NB4 (cell line): ENCODE data around the gene MAST4.

ENCODE experiments used
- POLR2A ChIP-seq: IDR thresholded peaks from 2 replicates; pipeline ENCODE4 v1.6.1; 2011; ENCODE audit warnings: mild to moderate bottlenecking; ENCODE audit not compliant: insufficient read length; ENCODE audit errors: extremely low read depth
- TF ChIP-seq, protein P1 (sequence below): IDR thresholded peaks from one replicate; pipeline ENCODE4 v1.5.1; 2012; ENCODE audit warnings: low read depth, low read length

DNA sequence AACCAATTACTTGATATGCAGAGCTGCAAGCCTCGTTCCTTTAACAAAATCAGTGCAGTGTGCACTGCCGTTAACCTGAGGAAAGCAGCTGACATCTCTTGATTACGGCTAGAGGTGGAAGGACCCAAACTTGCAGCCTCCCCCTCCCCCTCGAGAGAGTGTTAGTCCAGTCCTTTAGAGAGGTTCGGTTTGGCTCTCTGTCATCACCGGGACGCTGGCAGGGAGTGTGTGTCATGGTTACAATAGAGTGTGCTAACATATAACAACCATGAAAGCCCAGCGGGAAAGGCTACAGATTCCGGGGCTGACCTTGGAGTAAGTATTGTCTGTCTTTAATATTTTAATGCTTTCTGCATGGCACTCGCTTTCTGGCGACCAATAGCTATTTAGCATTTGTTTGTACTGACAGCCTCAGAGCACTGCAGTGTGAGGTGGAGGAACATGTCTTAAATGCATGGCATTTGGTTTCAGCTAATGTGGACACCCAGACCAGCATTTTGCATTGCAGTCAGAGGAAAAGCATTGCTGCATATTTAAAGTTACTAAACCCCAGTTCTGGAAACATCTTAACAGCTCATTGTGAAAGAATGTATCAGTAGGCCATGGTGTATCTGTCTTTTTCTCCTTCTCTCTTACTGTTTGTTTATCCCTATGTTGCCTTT, 362.9 kb downstream of the MAST4 start:
- TF ChIP-seq, protein P1, sequence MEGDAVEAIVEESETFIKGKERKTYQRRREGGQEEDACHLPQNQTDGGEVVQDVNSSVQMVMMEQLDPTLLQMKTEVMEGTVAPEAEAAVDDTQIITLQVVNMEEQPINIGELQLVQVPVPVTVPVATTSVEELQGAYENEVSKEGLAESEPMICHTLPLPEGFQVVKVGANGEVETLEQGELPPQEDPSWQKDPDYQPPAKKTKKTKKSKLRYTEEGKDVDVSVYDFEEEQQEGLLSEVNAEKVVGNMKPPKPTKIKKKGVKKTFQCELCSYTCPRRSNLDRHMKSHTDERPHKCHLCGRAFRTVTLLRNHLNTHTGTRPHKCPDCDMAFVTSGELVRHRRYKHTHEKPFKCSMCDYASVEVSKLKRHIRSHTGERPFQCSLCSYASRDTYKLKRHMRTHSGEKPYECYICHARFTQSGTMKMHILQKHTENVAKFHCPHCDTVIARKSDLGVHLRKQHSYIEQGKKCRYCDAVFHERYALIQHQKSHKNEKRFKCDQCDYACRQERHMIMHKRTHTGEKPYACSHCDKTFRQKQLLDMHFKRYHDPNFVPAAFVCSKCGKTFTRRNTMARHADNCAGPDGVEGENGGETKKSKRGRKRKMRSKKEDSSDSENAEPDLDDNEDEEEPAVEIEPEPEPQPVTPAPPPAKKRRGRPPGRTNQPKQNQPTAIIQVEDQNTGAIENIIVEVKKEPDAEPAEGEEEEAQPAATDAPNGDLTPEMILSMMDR = no peak
- TF ChIP-seq POLR2A = no peak
